Effector CD4-positive, alpha-beta T cell (primary cell): ENCODE measurements around the gene GNA12.
"Not testable (repeated sequence)": the region's sequence is repeated elsewhere in the genome, so short reads cannot be mapped to it uniquely, and the experiment has no call there.

Experiments used
- DNase-seq: peaks from one replicate; pipeline ENCODE4 v3.0.0-alpha.2; 2020

Gene GNA12

DNA sequence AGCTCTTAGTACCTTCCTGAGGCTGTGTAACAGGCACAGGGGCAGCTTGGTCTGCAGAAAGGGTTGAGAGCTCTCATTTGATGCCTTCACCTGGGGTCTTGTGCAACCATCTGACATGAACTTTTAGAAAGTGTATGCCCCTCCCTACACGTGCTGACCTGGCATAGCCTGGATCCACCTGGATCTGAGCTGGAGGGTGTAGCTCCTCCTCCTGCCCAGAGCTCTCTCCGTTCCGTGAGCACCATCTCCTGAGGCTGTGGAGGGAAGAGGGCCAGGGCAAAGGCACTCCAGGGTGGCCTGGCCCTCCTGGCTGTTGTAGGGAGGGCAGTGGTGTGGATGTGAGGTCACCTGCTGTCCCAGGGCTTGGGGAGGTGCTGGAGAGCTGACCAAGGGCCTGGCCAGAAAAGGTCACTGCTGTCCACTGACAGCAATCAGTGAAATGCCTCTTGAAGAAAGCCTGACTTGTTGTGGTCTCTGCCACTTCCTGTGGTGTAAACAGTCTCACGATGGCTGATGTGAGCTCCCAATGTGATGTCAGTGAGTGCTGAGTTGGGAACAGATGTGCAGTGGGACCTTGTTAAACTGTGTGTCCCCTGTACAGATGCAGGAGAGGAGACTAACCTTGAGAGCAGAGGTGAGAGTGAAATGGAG, 133.1 kb downstream of the GNA12 start:
- DNase-seq, result peak; percentile 24

DNA sequence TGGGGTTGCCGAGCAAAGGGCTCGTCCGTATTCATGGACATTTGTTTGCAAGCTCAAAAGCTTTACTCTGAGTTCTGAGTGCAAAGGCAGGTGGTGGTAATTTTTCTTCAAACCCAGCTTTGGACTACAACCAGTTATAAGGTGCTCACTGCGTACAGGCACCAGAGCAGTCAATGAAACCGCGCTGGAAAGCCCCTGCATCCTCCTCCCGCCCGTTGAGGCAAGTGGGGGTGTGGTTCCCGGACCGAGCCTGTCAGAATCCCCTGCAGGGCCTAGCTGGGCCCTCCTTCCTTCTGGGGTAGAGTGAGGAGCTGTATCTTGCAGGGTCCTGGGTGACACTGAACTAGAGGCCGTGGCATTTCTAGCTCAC, 133.8 kb downstream of the GNA12 start:
- DNase-seq, result peak; percentile 68

- peak; percentile 63 for DNase-seq
Observed at GRCh38 chr7:2709553-2710285, 134.4 kb downstream of the GNA12 start.

DNA sequence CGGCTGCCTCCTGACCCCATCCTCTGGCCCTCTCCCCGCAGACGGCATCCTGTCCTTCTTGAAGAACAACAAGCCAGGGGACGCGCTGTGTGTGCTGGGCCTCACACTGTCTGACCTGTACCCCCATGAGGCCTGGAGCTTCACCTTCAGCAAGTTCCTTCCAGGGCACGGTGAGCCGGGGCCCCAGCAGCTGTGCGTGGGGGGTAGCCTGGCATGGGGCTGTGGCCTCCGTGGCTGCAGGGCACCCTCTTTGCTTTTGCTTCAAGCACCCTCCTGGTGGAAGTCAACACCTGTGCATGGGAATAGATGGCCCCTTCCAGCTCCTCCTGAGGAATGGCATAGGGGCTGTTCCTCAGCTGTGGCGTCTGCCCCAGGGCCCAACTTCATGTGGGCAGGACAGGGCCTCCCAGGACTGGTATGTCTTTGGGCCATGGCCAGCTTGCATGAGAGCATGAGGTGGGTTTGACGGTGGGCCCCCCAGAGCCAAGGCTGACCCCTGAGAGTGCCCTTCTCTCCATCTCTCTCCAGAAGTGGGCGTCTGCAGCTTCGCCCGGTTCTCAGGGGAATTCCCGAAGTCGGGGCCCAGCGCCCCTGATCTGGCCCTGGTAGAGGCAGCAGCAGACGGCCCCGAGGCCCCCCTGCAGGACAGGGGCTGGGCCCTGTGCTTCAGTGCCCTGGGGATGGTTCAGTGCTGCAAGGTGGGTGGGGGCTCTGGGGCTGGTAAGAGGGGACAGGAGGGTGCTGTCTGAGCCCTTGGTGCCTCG, 135.4 kb downstream of the GNA12 start:
- no peak for DNase-seq

DNA sequence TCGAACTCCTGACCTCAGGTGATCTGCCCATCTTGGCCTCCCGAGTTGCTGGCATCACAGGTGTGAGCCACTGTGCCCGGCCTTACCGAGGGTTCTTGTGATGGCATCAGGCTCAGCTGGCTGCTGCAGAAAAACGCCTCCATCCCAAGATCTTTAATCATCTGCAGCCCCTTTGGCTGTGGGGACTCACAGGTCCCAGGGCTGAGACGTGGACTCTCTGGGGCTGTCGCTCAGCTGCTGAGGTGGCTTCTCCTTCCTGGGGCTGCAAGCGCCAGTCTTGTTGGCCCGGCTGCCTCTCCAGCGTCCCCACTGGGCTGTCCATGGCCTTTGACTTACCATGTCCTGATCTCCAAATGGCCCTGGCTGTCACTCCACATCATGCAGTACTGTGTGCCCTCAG, 136.1 kb downstream of the GNA12 start:
- DNase-seq, result no peak

DNA sequence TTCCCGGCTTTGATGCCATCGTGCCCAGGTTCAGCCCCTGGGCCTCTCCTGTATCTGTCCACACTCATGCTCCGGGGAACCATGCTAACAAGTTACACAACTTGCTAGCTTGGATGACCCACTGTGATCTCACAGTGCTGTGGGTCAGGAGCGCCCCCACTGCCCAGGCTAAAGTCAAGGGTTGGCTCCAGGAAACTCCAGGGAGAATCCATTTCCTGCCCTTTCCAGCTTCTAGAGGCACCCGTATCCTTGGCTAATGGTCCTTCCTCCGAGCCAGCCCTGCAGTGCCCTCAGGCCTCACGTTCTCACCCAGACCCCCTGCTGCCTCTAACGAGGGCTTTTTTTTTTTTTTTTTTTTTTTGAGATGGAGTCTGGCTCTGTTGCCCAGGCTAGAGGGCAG, 136.6 kb downstream of the GNA12 start:
- no peak for DNase-seq

DNA sequence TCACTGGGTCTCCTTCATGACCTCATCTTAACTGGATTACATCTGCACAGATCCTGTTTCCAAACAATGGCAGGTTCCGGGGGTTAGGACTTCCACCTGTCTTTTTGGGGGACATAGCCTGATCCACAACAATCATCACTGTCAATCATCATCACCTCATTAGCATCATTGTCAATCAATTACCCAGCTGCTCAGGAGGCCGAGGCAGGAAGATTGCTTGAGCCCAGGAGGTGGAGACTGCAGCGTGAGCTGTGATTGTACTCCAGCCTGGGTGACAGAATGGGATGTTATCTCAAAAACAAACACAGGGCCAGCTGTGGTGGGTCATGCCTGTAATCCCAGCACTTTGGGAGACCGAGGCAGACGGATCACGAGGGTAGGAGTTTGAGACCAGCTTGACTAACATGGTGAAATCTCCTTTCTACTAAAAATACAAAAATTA, 137.4 kb downstream of the GNA12 start:
- DNase-seq, result no peak

DNA sequence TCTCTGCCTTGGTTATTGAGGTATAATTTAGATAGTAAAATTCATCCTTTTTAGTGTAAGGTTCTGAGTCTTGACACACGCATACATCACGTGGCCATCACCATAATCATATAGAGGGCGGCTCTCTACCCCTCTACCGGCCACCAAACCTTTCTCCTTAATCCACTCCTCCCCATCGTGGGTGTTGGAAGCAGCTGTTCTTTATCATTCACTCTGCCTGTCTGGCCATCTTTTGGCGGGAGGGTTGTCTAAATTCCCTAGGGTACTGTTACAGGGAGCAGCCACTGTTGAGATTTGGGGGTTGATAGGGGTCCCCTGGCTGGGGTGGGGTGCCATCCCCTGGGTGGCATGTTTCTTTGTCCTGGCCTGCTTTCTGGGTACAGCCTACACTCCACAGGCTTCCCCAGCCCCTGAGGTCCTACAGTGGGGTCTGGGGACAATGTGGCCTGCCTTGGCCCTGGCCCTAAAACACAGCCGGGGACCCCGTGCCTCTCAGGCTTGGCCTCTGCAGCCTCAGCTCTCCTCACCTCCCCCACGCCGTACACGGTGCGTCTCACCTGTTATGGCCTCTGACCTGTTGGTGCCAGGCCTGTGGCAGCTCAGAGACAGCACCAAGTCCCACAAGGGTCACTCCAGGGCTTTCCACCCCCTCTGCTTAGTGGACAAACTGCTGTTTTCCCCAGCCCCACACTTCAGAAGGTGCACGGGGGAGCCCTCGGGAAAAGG, 138.6 kb downstream of the GNA12 start:
- DNase-seq, result no peak

- no peak for DNase-seq
Observed at GRCh38 chr7:2702594-2702957, 141.5 kb downstream of the GNA12 start.

GRCh38 chr7:2701832-2702593, 142.1 kb downstream of the GNA12 start:
- no peak for DNase-seq

DNA sequence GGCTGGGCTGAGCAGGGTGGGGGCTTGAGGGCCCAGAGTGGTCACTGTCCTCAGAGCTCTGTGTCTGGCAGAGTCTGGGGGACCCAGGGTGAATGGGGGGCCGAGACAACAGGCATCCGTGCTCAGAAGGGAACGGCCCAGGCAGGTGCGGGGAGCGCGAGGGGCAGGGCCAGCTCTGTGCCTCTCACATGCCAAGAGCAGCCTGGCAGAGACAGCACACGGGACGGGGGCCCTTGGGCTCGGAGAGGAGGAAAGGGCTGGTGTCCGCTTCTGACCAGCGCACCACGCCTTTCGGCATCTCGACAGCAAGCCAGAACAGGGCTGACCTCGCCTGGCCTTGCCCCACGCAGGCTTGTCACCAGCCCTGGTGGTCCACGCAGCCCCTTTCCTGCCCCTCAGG, 142.7 kb downstream of the GNA12 start:
- DNase-seq, result no peak

DNA sequence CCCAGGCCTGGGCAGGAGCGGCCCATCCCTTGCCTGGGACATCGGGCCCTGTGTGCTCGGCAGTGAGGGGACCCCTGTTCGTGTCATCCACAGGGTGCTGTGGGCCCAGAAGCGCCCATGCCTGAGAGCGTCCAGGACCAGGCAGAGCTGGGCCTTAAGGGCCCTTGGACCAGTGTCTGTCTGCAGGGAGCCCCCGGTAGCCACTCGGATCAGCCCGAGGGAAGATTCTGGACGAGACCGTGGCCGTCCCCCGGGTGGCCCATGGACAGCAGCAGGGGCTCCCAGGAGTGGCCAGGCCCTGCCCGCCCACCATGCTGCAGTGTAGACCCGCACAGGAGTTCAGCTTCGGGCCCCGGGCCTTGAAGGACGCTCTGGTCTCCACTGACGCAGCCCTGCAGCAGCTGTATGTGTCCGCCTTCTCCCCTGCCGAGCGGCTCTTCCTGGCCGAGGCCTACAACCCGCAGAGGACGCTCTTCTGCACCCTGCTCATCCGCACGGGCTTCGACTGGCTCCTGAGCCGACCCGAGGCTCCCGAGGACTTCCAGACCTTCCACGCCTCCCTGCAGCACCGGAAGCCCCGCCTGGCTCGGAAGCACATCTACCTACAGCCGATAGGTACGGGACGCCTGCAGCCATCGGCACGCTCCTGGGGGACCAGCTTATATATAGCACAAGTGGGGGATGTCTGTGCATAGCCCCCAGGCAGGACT, 143.8 kb downstream of the GNA12 start:
- DNase-seq, result no peak

- no peak for DNase-seq
Observed at GRCh38 chr7:2699289-2699620, 144.9 kb downstream of the GNA12 start.

DNA sequence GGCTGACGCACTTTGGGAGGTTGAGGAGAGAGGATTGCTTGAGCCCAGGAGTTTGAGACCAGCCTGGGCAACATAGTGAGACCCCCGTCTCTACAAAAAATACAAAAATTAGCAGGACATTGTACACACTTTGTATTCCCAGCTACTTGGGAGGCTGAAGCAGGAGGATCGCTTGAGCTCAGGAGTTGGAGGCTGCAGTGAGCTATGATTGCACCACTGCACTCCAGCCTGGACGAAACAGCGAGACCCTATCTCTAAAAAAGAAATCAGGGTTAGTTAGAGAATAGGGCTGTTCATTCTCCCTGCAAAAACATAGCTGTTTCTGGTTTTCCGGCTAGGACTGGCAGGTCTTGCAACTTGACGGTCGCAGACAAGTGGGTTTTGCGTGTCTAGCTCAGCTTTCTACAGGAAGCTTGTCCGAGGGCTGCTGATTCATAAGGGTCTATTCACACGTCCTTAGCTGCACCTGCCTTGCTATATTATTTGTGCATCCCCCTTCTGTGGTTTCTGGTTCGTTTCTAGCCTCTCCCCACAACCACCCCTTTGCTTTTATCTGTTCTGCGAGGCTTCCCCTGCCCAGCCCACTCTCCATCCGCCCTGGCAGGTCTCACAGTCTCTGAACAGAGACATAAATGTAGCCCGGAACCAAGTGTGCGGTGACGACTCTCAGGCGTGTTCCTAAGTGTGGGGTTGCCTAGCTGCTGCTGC, 145.4 kb downstream of the GNA12 start:
- DNase-seq, result peak; percentile 37

GRCh38 chr7:2694122-2694436, 150.0 kb downstream of the GNA12 start:
- DNase-seq, result not testable (repeated sequence)

DNA sequence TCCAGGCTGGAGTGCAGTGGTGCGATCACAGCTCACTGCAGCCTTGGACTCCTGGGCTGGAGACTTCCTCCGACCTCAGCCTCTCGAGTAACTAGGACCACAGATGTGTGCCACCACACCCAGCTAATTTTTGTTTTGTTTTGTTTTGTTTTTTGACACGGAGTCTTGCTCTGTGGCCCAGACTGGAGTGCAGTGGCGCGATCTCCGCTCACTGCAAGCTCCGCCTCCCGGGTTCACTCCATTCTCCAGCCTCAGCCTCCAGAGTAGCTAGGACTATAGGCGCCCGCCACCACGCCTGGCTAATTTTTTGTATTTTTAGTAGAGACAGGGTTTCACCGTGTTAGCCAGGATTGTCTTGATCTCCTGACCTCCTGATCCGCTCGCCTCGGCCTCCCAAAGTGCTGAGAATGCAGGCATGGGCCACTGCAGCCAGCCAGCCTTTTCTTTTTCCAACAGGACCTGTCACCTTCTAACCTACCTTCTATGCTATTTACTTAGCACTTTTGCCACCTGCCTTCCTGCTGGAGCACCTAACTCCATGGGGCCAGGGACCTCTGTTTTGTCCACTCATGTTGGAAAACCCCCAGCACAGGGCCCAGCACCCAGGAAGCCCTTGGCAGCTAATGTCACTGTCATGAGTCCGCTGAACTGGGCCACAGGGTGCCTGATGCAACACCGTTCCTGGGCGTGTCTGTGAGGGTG, 150.5 kb downstream of the GNA12 start:
- DNase-seq, result not testable (repeated sequence)

DNA sequence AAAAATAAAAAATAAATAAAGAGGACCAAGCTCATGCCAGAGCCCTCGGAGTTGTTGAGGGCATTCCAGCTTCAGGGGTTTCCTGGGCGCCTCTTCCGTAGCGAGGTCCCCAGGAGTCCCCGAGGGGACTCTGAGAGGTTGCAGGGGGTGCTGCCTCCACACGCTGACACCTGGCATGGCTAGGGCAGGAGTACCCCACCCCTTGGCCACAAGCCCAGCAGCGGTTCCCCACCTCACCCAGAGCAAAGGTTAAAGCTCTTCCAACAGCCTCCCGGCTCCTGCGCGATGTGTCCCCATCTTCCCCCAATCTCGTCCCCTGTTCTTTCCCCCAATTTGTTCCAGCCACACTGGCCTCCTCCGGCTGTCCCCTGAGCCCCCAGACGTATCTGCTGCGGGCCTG, 151.6 kb downstream of the GNA12 start:
- DNase-seq, result no peak

GRCh38 chr7:2691932-2692439, 152.1 kb downstream of the GNA12 start:
- DNase-seq, result not testable (repeated sequence)

- DNase-seq, result no peak
Observed at GRCh38 chr7:2691011-2691707, 152.9 kb downstream of the GNA12 start.
